Measurements from ENCODE around the gene OR10A7.

DNA sequence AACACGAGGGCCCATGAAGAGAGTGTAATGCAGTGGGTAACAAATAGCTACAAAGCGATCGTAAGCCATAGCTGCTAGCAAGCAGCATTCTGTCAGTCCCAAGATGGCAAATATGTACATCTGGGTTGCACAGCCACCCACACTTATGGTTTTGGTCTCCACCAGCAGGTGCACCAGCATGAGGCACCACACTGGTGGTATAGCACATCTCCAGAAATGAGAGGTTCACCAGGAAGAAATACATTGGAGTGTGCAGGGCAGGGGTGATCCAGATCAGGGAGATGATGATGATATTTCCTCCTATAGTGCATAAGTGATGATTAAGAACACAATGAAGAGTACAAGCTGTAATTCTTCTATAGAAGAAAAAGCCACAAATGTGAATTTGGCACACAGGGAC, 26.4 kb upstream of the OR10A7 start:
- no peak for TF ChIP-seq SP1 (IDR thresholded peaks at IDR 0.05)
- no peak for TF ChIP-seq FOXM1 (IDR thresholded peaks at IDR 0.05; ENCODE audit: borderline replicate concordance)
- TF ChIP-seq CTBP1 (IDR thresholded peaks at IDR 0.05; ENCODE audit: borderline replicate concordance), result no peak
- no peak for TF ChIP-seq ARNT (IDR thresholded peaks at IDR 0.05)
- TF ChIP-seq ZNF384 (IDR thresholded peaks at IDR 0.05), result no peak
- TF ChIP-seq TARDBP (IDR thresholded peaks at IDR 0.05), result no peak
- no peak for TF ChIP-seq BHLHE40 (IDR thresholded peaks at IDR 0.05; ENCODE audit: borderline replicate concordance)
- TF ChIP-seq LEF1 (IDR thresholded peaks at IDR 0.05; ENCODE audit: borderline replicate concordance), result no peak
- no peak for TF ChIP-seq FOXA1 (IDR thresholded peaks at IDR 0.05)

Data from HEK293T (cell line).